WTC11 (cell line): ENCODE results near the gene SDHAF4. TPM values are rescaled to one million over a fixed set of nuclear protein-coding genes. Genes with fewer than 3 reads are reported as not detected.
A peak's percentile ranks its signal among the peaks of the same experiment; 100 is the strongest.

Experiments used
- CDX4 ChIP-seq: fragments of 250-450 bp; sonication (Bioruptor Pico); IDR thresholded peaks from 2 replicates; pipeline ENCODE4 v1.9.0; 2021; ENCODE audit warnings: moderate library complexity, mild to moderate bottlenecking, inconsistent platforms, borderline replicate concordance
- CREB1 ChIP-seq: sonication (generic); formaldehyde crosslinking; IDR thresholded peaks from 2 replicates; pipeline ENCODE4 v1.8.0; 2023; ENCODE audit warnings: mild to moderate bottlenecking, missing genetic modification reagents
- CTCF ChIP-seq: fragments of 200-600 bp; IDR thresholded peaks from 2 replicates; pipeline ENCODE4 v1.8.0; 2022; ENCODE audit warnings: antibody characterized with exemption
- E2F1 ChIP-seq: sonication (generic); formaldehyde crosslinking; IDR thresholded peaks from 2 replicates; pipeline ENCODE4 v1.8.0; 2022; ENCODE audit warnings: mild to moderate bottlenecking, missing genetic modification reagents
- ELF4 ChIP-seq: sonication (generic); formaldehyde crosslinking; IDR thresholded peaks from 2 replicates; pipeline ENCODE4 v1.8.1; 2022; ENCODE audit warnings: low read depth, mild to moderate bottlenecking, moderate library complexity, missing genetic modification reagents
- EMX1 ChIP-seq: fragments of 250-450 bp; sonication (Bioruptor Pico); IDR thresholded peaks from 2 replicates; pipeline ENCODE4 v1.8.0; 2021; ENCODE audit warnings: mild to moderate bottlenecking
- ERG ChIP-seq: fragments of 250-450 bp; sonication (Bioruptor Pico); IDR thresholded peaks from 2 replicates; pipeline ENCODE4 v1.8.0; 2021; ENCODE audit warnings: mild to moderate bottlenecking
- ESRRA ChIP-seq: sonication (generic); formaldehyde crosslinking; IDR thresholded peaks from 2 replicates; pipeline ENCODE4 v1.8.1; 2022; ENCODE audit warnings: mild to moderate bottlenecking, missing genetic modification reagents, borderline replicate concordance
- ETV6 ChIP-seq: sonication (generic); formaldehyde crosslinking; IDR thresholded peaks from 2 replicates; pipeline ENCODE4 v1.8.1; 2022; ENCODE audit warnings: mild to moderate bottlenecking, missing genetic modification reagents
- FOXJ3 ChIP-seq: sonication (generic); formaldehyde crosslinking; IDR thresholded peaks from 2 replicates; pipeline ENCODE4 v1.9.0; 2021; ENCODE audit warnings: missing genetic modification reagents, mild to moderate bottlenecking, borderline replicate concordance
- FOXK1 ChIP-seq: sonication (generic); formaldehyde crosslinking; IDR thresholded peaks from 2 replicates; pipeline ENCODE4 v1.8.0; 2022; ENCODE audit warnings: mild to moderate bottlenecking, moderate library complexity, missing genetic modification reagents
- FOXP4 ChIP-seq: sonication (generic); formaldehyde crosslinking; IDR thresholded peaks from 2 replicates; pipeline ENCODE4 v1.8.0; 2022; ENCODE audit warnings: mild to moderate bottlenecking, missing genetic modification reagents
- IRF2 ChIP-seq: sonication (generic); formaldehyde crosslinking; IDR thresholded peaks from 2 replicates; pipeline ENCODE4 v1.8.0; 2022; ENCODE audit warnings: low read depth, missing genetic modification reagents, borderline replicate concordance
- JUN ChIP-seq: sonication (generic); formaldehyde crosslinking; IDR thresholded peaks from 2 replicates; pipeline ENCODE4 v1.8.0; 2023; ENCODE audit warnings: mild to moderate bottlenecking, missing genetic modification reagents
- MAX ChIP-seq: sonication (generic); formaldehyde crosslinking; IDR thresholded peaks from 2 replicates; pipeline ENCODE4 v1.8.0; 2022; ENCODE audit warnings: mild to moderate bottlenecking, missing genetic modification reagents
- MYBL2 ChIP-seq: sonication (generic); formaldehyde crosslinking; IDR thresholded peaks from 2 replicates; pipeline ENCODE4 v1.8.1; 2023; ENCODE audit warnings: mild to moderate bottlenecking, moderate library complexity, missing genetic modification reagents
- NR1H2 ChIP-seq: sonication (generic); formaldehyde crosslinking; IDR thresholded peaks from 2 replicates; pipeline ENCODE4 v1.9.0; 2021; ENCODE audit warnings: mild to moderate bottlenecking, moderate library complexity, missing genetic modification reagents
- NR3C1 ChIP-seq: sonication (generic); formaldehyde crosslinking; conservative IDR thresholded peaks from 2 replicates; pipeline ENCODE4 v1.8.1; 2023; ENCODE audit warnings: low read depth, mild to moderate bottlenecking, missing genetic modification reagents
- RELA ChIP-seq: sonication (generic); formaldehyde crosslinking; IDR thresholded peaks from 2 replicates; pipeline ENCODE4 v1.8.1; 2022; ENCODE audit warnings: missing genetic modification reagents, mild to moderate bottlenecking, borderline replicate concordance
- TCF7 ChIP-seq: sonication (generic); formaldehyde crosslinking; IDR thresholded peaks from 2 replicates; pipeline ENCODE4 v1.8.0; 2022; ENCODE audit warnings: mild to moderate bottlenecking, low read depth, missing genetic modification reagents, moderate library complexity
- ZBTB21 ChIP-seq: sonication (generic); formaldehyde crosslinking; IDR thresholded peaks from 2 replicates; pipeline ENCODE4 v1.8.1; 2023; ENCODE audit warnings: mild to moderate bottlenecking, missing genetic modification reagents, borderline replicate concordance
- ZNF317 ChIP-seq: sonication (generic); formaldehyde crosslinking; IDR thresholded peaks from 2 replicates; pipeline ENCODE4 v1.8.1; 2023; ENCODE audit warnings: low read depth, mild to moderate bottlenecking, moderate library complexity, missing genetic modification reagents, borderline replicate concordance
- ZNF416 ChIP-seq: fragments of 250-450 bp; sonication (Bioruptor Pico); IDR thresholded peaks from 2 replicates; pipeline ENCODE4 v1.9.0; 2021; ENCODE audit warnings: mild to moderate bottlenecking, inconsistent platforms
- ZNF512 ChIP-seq: sonication (generic); formaldehyde crosslinking; IDR thresholded peaks from 2 replicates; pipeline ENCODE4 v1.8.1; 2022; ENCODE audit warnings: missing genetic modification reagents, borderline replicate concordance
- ZNF532 ChIP-seq: fragments of 250-450 bp; sonication (Bioruptor Pico); IDR thresholded peaks from 2 replicates; pipeline ENCODE4 v1.9.0; 2021; ENCODE audit warnings: mild to moderate bottlenecking, borderline replicate concordance
- ZNF671 ChIP-seq: fragments of 250-450 bp; sonication (Bioruptor Pico); IDR thresholded peaks from 2 replicates; pipeline ENCODE4 v1.8.0; 2021; ENCODE audit warnings: mild to moderate bottlenecking
- total RNA-seq: library from RNA; stranded (reverse); gene quantifications from 3 replicates; pipeline ENCODE4 v1.2.3, GENCODE V29; 2021

Gene SDHAF4
- total RNA-seq, 1 experiment from 2014 or later = 23.1 TPM

GRCh38 chr6:70566751-70567382 is at the start of gene SDHAF4 (continued):
- TF ChIP-seq CDX4 (CRISPR knock-in tag) (no peak), ZNF671 (no peak), NR1H2 (CRISPR knock-in tag) (no peak), EMX1 (CRISPR knock-in tag) (no peak), ELF4 (CRISPR knock-in tag) (no peak), TCF7 (no peak), ZNF532 (CRISPR knock-in tag) (no peak), ESRRA (CRISPR knock-in tag) (peak; percentile 51; the same call in 1 of the 2 replicates), E2F1 (CRISPR knock-in tag) (0 out of 2 replicates have a peak, but pooled peaks have one; percentile 21), ZNF317 (no peak), CTCF (no peak), FOXK1 (CRISPR knock-in tag) (no peak), CREB1 (no peak), ZNF512 (CRISPR knock-in tag) (no peak), ZNF416 (CRISPR knock-in tag) (no peak), ERG (CRISPR knock-in tag) (no peak), ETV6 (peak; percentile 56; the same call in 1 of the 2 replicates), IRF2 (no peak), ZBTB21 (CRISPR knock-in tag) (no peak; the same call in 1 of the 2 replicates), FOXP4 (CRISPR knock-in tag) (peak; percentile 89), MYBL2 (CRISPR knock-in tag) (peak; percentile 85; the same call in 1 of the 2 replicates), FOXJ3 (CRISPR knock-in tag) (no peak), JUN (CRISPR knock-in tag) (no peak), NR3C1 (CRISPR knock-in tag) (no peak), MAX (CRISPR knock-in tag) (peak; percentile 88), RELA (CRISPR knock-in tag) (peak; percentile 95)
